Adrenal gland (tissue), 19 donors: ENCODE results near the gene FLG. TPM values are rescaled to one million over a fixed set of nuclear protein-coding genes. Genes with fewer than 3 reads are reported as not detected.

Experiments used
- DNase-seq, 7 donors: peaks; one replicate each; pipeline ENCODE4 v3.0.0-alpha.2; 2019 to 2020
- H3K27ac ChIP-seq, 5 donors: fragments of 200-600 bp; sonication (generic) in 4 of 5; 1 replicate in 3 of 5; 2 replicates in 2 of 5; pipeline versions ENCODE4 v1.5.1 to v1.8.0; 2016 to 2020; ENCODE audit warnings: mild to moderate bottlenecking in 1 of 5
- H3K27me3 ChIP-seq: fragments of 200-600 bp; 2 replicates; pipeline ENCODE4 v1.8.0; 2021
- H3K36me3 ChIP-seq, 2 donors: fragments of 200-600 bp; replicated peaks in 1 of 2; 1 replicate in 1 of 2; 2 replicates in 1 of 2; pipeline versions ENCODE4 v1.5.1 to v1.8.0; 2018 to 2022
- H3K4me1 ChIP-seq, 2 donors: fragments of 200-600 bp; replicated peaks in 1 of 2; 1 replicate in 1 of 2; 2 replicates in 1 of 2; pipeline versions ENCODE4 v1.5.1 to v1.8.0; 2018 to 2021
- H3K4me3 ChIP-seq, 4 donors: fragments of 200-600 bp; sonication (generic) in 3 of 4; one replicate each; pipeline ENCODE4 v1.5.1; 2016 to 2018
- H3K9me3 ChIP-seq, 3 donors: fragments of 200-600 bp; sonication (generic) in 1 of 3; replicated peaks in 1 of 3; 1 replicate in 2 of 3; 2 replicates in 1 of 3; pipeline versions ENCODE4 v1.5.1 to v1.8.0; 2016 to 2021
- POLR2A ChIP-seq, 2 donors: fragments of 450-650 bp; IDR thresholded peaks; one replicate each; pipeline ENCODE4 v1.6.1; 2017; ENCODE audit warnings: antibody characterized with exemption in 2 of 2, mild to moderate bottlenecking in 2 of 2, moderate library complexity in 1 of 2
- WGBS, 4 donors: extraction: QIAGEN DNeasy Blood & Tissue Kit in 2 of 4; methylation state at CpG; one replicate each; pipeline versions ENCODE4 v1.1.5 to v1.1.7; 2013 to 2017; 5-methylcytosine and 5-hydroxymethylcytosine counted together
- intact Hi-C, 2 donors: fragments of 100-400 bp; cut with DNase I; formaldehyde crosslinking; loops; one replicate each; pipeline versions ENCODE4 v1.14.1 to v1.15.0; 2022 to 2023
- long read RNA-seq, 10 donors: library from polyadenylated mRNA in 3 of 10; unstranded in 2 of 10; stranded (forward) in 1 of 10; transcript quantifications; one replicate each; pipeline ENCODE4 v2.0.0 and lab custom pipeline, GENCODE V29; 2021 to 2026
- polyA plus RNA-seq, 3 donors: library from polyadenylated mRNA; stranded (reverse); fragments of 200-250 nt in 2 of 3; fragments of 350-450 nt in 1 of 3; fragmentation: Illumina TruSeq in 1 of 3; extraction: RNeasy Lipid Tissue Mini Kit (QIAGEN cat#74804) in 1 of 3; gene quantifications; one replicate each; pipeline ENCODE4 v1.2.3, GENCODE V29; 2013 to 2014
- total RNA-seq, 9 donors: library from RNA; depleted of rRNA in 4 of 9; stranded (reverse); fragments of >200 nt in 4 of 9; fragments of 120-200 nt in 1 of 9; fragmentation: NEBNext Ultra II Directional in 1 of 9; extraction: Animal tissue kit (Norgen Biotek cat#: 25700) in 1 of 9; gene quantifications; one replicate each; pipeline versions ENCODE4 v1.1.0 to v1.2.4, GENCODE V29; 2013 to 2023
- TF ChIP-seq, protein P1 (sequence below), 6 experiments: fragments of 450-650 bp in 4 of 6; fragments of 200-600 bp in 2 of 6; sonication (generic) in 1 of 6; IDR thresholded peaks; 1 replicate in 5 of 6; 2 replicates in 1 of 6; pipeline versions ENCODE4 v1.5.1 to v1.8.0; 2016 to 2021; ENCODE audit warnings: antibody characterized with exemption in 6 of 6, mild to moderate bottlenecking in 2 of 6, moderate library complexity in 1 of 6
- donor health status: healthy with polysubstance abuse.
- donor health status: Bipolar disorder and iron deficiency.
- donor health status: DM: yes; HTN: yes; CAD: no.
- donor health status: DM: no; HTN: no; CAD: no.
- donor health status: DM: no; HTN: no; CAD: no.
- donor health status: DM: yes; HTN: yes; CAD: no.

The FLG gene
- not detected for total RNA-seq
- not detected for polyA plus RNA-seq
- long read RNA-seq, donor 1 = 0 reads
- long read RNA-seq, donor 2 = 0 reads
- long read RNA-seq, donor 3 = 0 reads
- long read RNA-seq, donor 4 = 0 reads
- long read RNA-seq, donor 5 = 0 reads
- long read RNA-seq, donor 6 = 0 reads
- long read RNA-seq, donor 7 = 0 reads
- long read RNA-seq, donor 8 = 0 reads
- long read RNA-seq, donor 9 = 0 reads
- long read RNA-seq, donor 10 = 0 reads

DNA sequence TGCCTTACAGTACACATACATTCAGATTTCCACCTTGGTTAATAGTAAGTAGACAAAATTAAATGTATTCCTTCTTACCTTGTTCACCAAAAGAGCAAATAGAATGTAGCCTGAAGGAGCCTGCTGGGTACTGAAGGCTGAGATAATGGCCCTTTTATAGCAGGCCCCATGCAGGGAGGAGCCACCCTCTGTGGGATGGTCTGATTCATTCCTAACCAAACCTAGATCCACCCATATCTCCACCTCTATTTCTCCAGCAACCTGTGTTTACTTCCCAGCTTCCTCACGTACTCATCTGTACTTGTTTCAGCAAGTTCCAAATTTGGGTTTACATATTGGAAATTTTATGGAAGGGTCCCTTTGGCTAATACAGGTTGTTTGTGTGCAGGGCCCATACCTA, at the start of gene FLG:
TSS of gene FLG (minus strand) at position 129 of the 400 bp plus-strand sequence. CDS start 9,783 bp downstream, outside the sequence.
- TF ChIP-seq, protein P1, sequence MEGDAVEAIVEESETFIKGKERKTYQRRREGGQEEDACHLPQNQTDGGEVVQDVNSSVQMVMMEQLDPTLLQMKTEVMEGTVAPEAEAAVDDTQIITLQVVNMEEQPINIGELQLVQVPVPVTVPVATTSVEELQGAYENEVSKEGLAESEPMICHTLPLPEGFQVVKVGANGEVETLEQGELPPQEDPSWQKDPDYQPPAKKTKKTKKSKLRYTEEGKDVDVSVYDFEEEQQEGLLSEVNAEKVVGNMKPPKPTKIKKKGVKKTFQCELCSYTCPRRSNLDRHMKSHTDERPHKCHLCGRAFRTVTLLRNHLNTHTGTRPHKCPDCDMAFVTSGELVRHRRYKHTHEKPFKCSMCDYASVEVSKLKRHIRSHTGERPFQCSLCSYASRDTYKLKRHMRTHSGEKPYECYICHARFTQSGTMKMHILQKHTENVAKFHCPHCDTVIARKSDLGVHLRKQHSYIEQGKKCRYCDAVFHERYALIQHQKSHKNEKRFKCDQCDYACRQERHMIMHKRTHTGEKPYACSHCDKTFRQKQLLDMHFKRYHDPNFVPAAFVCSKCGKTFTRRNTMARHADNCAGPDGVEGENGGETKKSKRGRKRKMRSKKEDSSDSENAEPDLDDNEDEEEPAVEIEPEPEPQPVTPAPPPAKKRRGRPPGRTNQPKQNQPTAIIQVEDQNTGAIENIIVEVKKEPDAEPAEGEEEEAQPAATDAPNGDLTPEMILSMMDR (IDR thresholded peaks at IDR 0.05) = no peak
- TF ChIP-seq POLR2A (IDR thresholded peaks at IDR 0.05) = no peak
- Histone ChIP-seq H3K27me3 (no peaks in the 10 kb centered on the region), H3K36me3 (no peaks in the 10 kb centered on the region), H3K9me3 (no peaks in the 10 kb centered on the region), H3K4me3 (no peak within 1 kb of the TSS), H3K27ac (no peak within 1 kb of the TSS), H3K4me1 (no peaks in the 10 kb centered on the region)
- 82 to 88% (median 84%) methylated on average over 1 of the region's 1 CpG for WGBS, 4 donors
- DNase-seq = no peak
- intact Hi-C loops = no loop called here

DNA sequence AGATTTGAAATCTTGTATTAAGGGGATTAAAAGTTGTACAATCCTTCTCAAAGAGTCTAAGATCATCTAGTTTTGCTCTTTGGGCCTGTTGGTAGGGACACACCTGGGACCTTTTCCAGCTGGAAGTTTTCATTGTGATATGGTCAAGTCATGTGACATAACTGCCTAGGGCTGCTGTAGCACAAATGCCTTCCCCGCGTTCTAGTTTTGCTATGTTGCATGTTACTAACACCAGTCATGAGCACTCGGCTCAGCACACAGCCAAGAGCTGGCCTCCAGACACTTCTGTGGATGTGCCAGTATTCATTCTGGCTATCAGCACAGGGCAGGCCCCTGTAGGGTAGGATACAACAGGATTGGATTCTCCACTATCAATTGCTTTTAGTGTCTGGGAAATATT, 49.4 kb upstream of the FLG start:
- intact Hi-C loops = no loop called here
- TF ChIP-seq, protein P1 (IDR thresholded peaks at IDR 0.05) = no peak
- TF ChIP-seq POLR2A (IDR thresholded peaks at IDR 0.05) = no peak
- no peak overlapping the region for H3K27ac ChIP-seq
- no peak for DNase-seq
- 61 to 81% (median 78%) methylated on average over 3 of the region's 3 CpGs for WGBS, 4 donors
- no peak overlapping the region for H3K4me3 ChIP-seq
- H3K4me1 ChIP-seq = no peaks in the 10 kb centered on the region
- no peaks in the 10 kb centered on the region for H3K27me3 ChIP-seq
- no peaks in the 10 kb centered on the region for H3K36me3 ChIP-seq
- peaks cover 0 to 5% (median 0%) of the 10 kb centered on the region in 3 donors for H3K9me3 ChIP-seq

DNA sequence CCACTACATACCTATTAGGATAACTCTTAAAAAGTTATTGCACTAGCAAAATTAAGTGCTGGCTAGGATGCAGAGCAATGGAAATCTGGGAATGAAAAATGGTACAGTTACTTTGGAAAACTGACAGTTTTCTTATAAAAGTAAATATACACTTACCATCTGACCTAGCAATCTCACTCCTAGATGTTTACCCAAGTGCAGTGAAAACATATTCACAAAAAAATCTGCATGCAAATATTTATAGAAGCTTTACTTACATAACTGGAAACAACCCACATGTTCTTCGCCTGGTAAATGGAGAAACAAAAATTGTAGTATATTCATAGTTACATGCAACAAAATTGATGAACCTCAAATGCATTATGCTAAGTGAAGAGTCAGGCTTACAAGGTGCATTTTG, 47.6 kb upstream of the FLG start:
- Histone ChIP-seq H3K9me3 (peaks cover 0 to 13% (median 0%) of the 10 kb centered on the region in 3 donors), H3K4me1 (no peaks in the 10 kb centered on the region), H3K27me3 (no peaks in the 10 kb centered on the region), H3K36me3 (no peaks in the 10 kb centered on the region), H3K4me3 (no peak overlapping the region), H3K27ac (no peak overlapping the region)
- WGBS, 4 donors = 63 to 74% (median 69%) methylated on average over 1 of the region's 1 CpG
- TF ChIP-seq, protein P1 (IDR thresholded peaks at IDR 0.05) = no peak
- no peak for TF ChIP-seq POLR2A (IDR thresholded peaks at IDR 0.05)
- no peak for DNase-seq
- intact Hi-C loops = no loop called here

GRCh38 chr1:152367436-152367835, 42.4 kb upstream of the FLG start:
- no peaks in the 10 kb centered on the region for H3K27me3 ChIP-seq
- 33 to 53% (median 48%) methylated on average over 1 of the region's 1 CpG for WGBS, 4 donors

More at GRCh38 chr1:152367436-152367835, 42.4 kb upstream of the FLG start:
- TF ChIP-seq, protein P1 (IDR thresholded peaks at IDR 0.05) = no peak
- no peak for TF ChIP-seq POLR2A (IDR thresholded peaks at IDR 0.05)
- no peaks in the 10 kb centered on the region for H3K36me3 ChIP-seq
- H3K9me3 ChIP-seq = peaks cover 0 to 13% (median 0%) of the 10 kb centered on the region in 3 donors
- no peaks in the 10 kb centered on the region for H3K4me1 ChIP-seq
- intact Hi-C loops = no loop called here
- H3K27ac ChIP-seq = no peak overlapping the region
- no peak overlapping the region for H3K4me3 ChIP-seq
- no peak for DNase-seq
